HG02840 (cell line): Measurements from ENCODE around the gene CDK14.
A peak's percentile ranks its signal among the peaks of the same experiment; 100 is the strongest.

Experiments
- ATAC-seq: cut with Tn5 transposase; IDR thresholded peaks from one replicate; pipeline ENCODE4 v1.9.1; 2021; ENCODE audit warnings: mild to moderate bottlenecking, moderate library complexity, moderate number of reproducible peaks; ENCODE audit not compliant: unreplicated experiment, low FRiP score

The CDK14 gene

GRCh38 chr7:90596671-90597562, 796 bp downstream of the CDK14 start:
- ATAC-seq, result peak; percentile 5

GRCh38 chr7:90597563-90598253, 1.6 kb downstream of the CDK14 start:
- no peak for ATAC-seq

GRCh38 chr7:90599038-90599437, 2.9 kb downstream of the CDK14 start:
- ATAC-seq, result no peak

GRCh38 chr7:90599892-90600555, 3.9 kb downstream of the CDK14 start:
- no peak for ATAC-seq

GRCh38 chr7:90602303-90602702, 6.2 kb downstream of the CDK14 start:
- no peak for ATAC-seq

- ATAC-seq, result no peak
Measured at GRCh38 chr7:90603346-90603745, 7.2 kb downstream of the CDK14 start.

- ATAC-seq, result no peak
Measured at GRCh38 chr7:90604383-90604782, 8.3 kb downstream of the CDK14 start.

- ATAC-seq, result no peak
Measured at GRCh38 chr7:90605055-90605454, 8.9 kb downstream of the CDK14 start.

GRCh38 chr7:90607196-90607595, 11.1 kb downstream of the CDK14 start:
- no peak for ATAC-seq

GRCh38 chr7:90610105-90610504, 14.0 kb downstream of the CDK14 start:
- no peak for ATAC-seq

- no peak for ATAC-seq
Measured at GRCh38 chr7:90611115-90611514, 15.0 kb downstream of the CDK14 start.

GRCh38 chr7:90613088-90613498, 17.0 kb downstream of the CDK14 start:
- peak; percentile 80 for ATAC-seq

- no peak for ATAC-seq
Measured at GRCh38 chr7:90617442-90617841, 21.3 kb downstream of the CDK14 start.

GRCh38 chr7:90618876-90619275, 22.8 kb downstream of the CDK14 start:
- ATAC-seq, result no peak

- peak; percentile 67 for ATAC-seq
Measured at GRCh38 chr7:90621125-90621746, 25.1 kb downstream of the CDK14 start.

GRCh38 chr7:90621747-90622140, 25.6 kb downstream of the CDK14 start:
- no peak for ATAC-seq

- no peak for ATAC-seq
Measured at GRCh38 chr7:90622670-90623069, 26.5 kb downstream of the CDK14 start.

- ATAC-seq, result no peak
Measured at GRCh38 chr7:90624225-90624911, 28.2 kb downstream of the CDK14 start.

- ATAC-seq, result no peak
Measured at GRCh38 chr7:90625051-90625450, 28.9 kb downstream of the CDK14 start.

GRCh38 chr7:90625562-90625961, 29.4 kb downstream of the CDK14 start:
- no peak for ATAC-seq
